ENCODE measurements around the gene HLA-DQA2.

GRCh38 chr6:32761548-32761947, 20.4 kb downstream of the HLA-DQA2 start:
- TF ChIP-seq CTCF (IDR thresholded peaks at IDR 0.05) (no peak), POLR2A (IDR thresholded peaks at IDR 0.05) (no peak), POLR2AphosphoS5 (IDR thresholded peaks at IDR 0.05) (no peak), EP300 (IDR thresholded peaks at IDR 0.05; ENCODE audit: low read depth) (no peak)

Measured in transverse colon (tissue), 4 donors.